ENCODE measurements around the gene COA7.

DNA sequence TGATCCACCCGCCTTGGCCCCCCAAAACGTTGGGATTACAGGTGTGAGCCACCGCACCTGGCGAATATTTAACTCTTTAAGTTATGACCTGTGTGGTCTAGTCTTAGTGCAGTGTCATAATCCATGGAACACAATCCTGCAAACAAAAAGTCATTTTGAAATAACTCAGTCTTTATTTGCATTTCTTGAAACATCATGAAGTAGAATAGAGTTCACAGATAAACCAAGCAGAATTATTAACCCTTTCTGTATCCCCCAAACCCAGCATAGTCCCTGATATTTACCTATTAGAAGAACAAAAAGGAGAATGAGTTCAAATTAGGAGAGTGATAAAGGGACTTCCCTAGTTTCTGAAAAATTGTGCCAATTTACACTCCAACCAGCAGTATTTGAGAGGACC is 48.0 kb upstream of the COA7 start:
- no peak for TF ChIP-seq CTCF (IDR thresholded peaks at IDR 0.05; ENCODE audit: low read length)
- TF ChIP-seq EZH2 (IDR thresholded peaks at IDR 0.05; ENCODE audit: borderline replicate concordance, low read length) = no peak
